H7 (cell line): Measurements from ENCODE around the gene THAP10. TPM values are rescaled to one million over a fixed set of nuclear protein-coding genes. Genes with fewer than 3 reads are reported as not detected.
"Not testable (repeated sequence)": the region's sequence is repeated elsewhere in the genome, so short reads cannot be mapped to it uniquely, and the experiment has no call there.

Experiments
- DNase-seq: peaks from one replicate; pipeline ENCODE4 v3.0.0; 2012
- H3K27me3 ChIP-seq: 2 replicates; pipeline ENCODE4 v1.6.0; 2011; ENCODE audit warnings: mild to moderate bottlenecking, low read length; ENCODE audit not compliant: control insufficient read depth, insufficient read depth
- H3K36me3 ChIP-seq: replicated peaks from 2 replicates; pipeline ENCODE4 v1.5.1; 2011; ENCODE audit warnings: low read length; ENCODE audit not compliant: control insufficient read depth, insufficient read depth
- H3K4me3 ChIP-seq: 2 replicates; pipeline ENCODE4 v1.5.1; 2011; ENCODE audit warnings: low read depth, mild to moderate bottlenecking, control low read depth, low read length, moderate library complexity; ENCODE audit not compliant: insufficient read depth
- total RNA-seq: library from RNA; depleted of rRNA; stranded (reverse); fragments of >200 nt; shearing (Covaris generic); gene quantifications from 2 replicates; pipeline ENCODE4 v1.2.3, GENCODE V29; 2014; rRNA removed

THAP10 gene
- total RNA-seq, result 3.5 and 4.8 TPM in 2 replicates

GRCh38 chr15:70892002-70892911 is at the start of gene THAP10, which contains the start of gene LRRC49:
Gene THAP10, minus strand, starts transcription at chr15:70892433. Its CDS starts 161 bp downstream, at chr15:70892272.
Gene LRRC49, plus strand, starts transcription at chr15:70892826. Its CDS starts 69 bp downstream, at chr15:70892895.
- peak; percentile 78 for DNase-seq
- no peaks in the 10 kb centered on the region for H3K27me3 ChIP-seq
- H3K36me3 ChIP-seq, result no peaks in the 10 kb centered on the region
- peak within 1 kb of the TSS; percentile 92 for H3K4me3 ChIP-seq

GRCh38 chr15:70936326-70936725 is 44.1 kb upstream of the THAP10 start:
- no peak for DNase-seq
- Histone ChIP-seq H3K4me3 (no peak overlapping the region), H3K27me3 (no peaks in the 10 kb centered on the region), H3K36me3 (no peaks in the 10 kb centered on the region)

- no peaks in the 10 kb centered on the region for H3K36me3 ChIP-seq
- no peak for DNase-seq
- no peak overlapping the region for H3K4me3 ChIP-seq
- no peaks in the 10 kb centered on the region for H3K27me3 ChIP-seq
These were observed 43.4 kb upstream of the THAP10 start for GRCh38 chr15:70935631-70936030.

- H3K4me3 ChIP-seq, result no peak overlapping the region
- DNase-seq, result no peak
- no peaks in the 10 kb centered on the region for H3K27me3 ChIP-seq
- H3K36me3 ChIP-seq, result no peaks in the 10 kb centered on the region
These were observed 41.2 kb upstream of the THAP10 start for GRCh38 chr15:70933411-70933810.

GRCh38 chr15:70932397-70932796 is 40.2 kb upstream of the THAP10 start:
- Histone ChIP-seq H3K4me3 (no peak overlapping the region), H3K36me3 (no peaks in the 10 kb centered on the region)
- no peak for DNase-seq

GRCh38 chr15:70931821-70932220 is 39.6 kb upstream of the THAP10 start:
- DNase-seq, result no peak
- Histone ChIP-seq H3K36me3 (no peaks in the 10 kb centered on the region), H3K27me3 (no peaks in the 10 kb centered on the region), H3K4me3 (no peak overlapping the region)

More at GRCh38 chr15:70932397-70932796, 40.2 kb upstream of the THAP10 start:
- no peaks in the 10 kb centered on the region for H3K27me3 ChIP-seq

GRCh38 chr15:70926914-70927313 is 34.7 kb upstream of the THAP10 start:
- DNase-seq, H3K4me3 ChIP-seq, H3K36me3 ChIP-seq, H3K27me3 ChIP-seq: not testable (repeated sequence)

- no peak overlapping the region for H3K4me3 ChIP-seq
- DNase-seq, result no peak
- H3K27me3 ChIP-seq, result no peaks in the 10 kb centered on the region
- H3K36me3 ChIP-seq, result no peaks in the 10 kb centered on the region
These were observed 31.3 kb upstream of the THAP10 start for GRCh38 chr15:70923311-70924080.

GRCh38 chr15:70922119-70922518 is 29.9 kb upstream of the THAP10 start:
- no peak for DNase-seq
- Histone ChIP-seq H3K4me3 (no peak overlapping the region), H3K36me3 (no peaks in the 10 kb centered on the region)

GRCh38 chr15:70920981-70921696 is 28.9 kb upstream of the THAP10 start:
- H3K4me3 ChIP-seq, result no peak overlapping the region
- DNase-seq, result no peak
- H3K36me3 ChIP-seq, result no peaks in the 10 kb centered on the region
- H3K27me3 ChIP-seq, result no peaks in the 10 kb centered on the region

More at GRCh38 chr15:70922119-70922518, 29.9 kb upstream of the THAP10 start:
- no peaks in the 10 kb centered on the region for H3K27me3 ChIP-seq

GRCh38 chr15:70917955-70918354 is 25.7 kb upstream of the THAP10 start:
- no peaks in the 10 kb centered on the region for H3K27me3 ChIP-seq
- no peak overlapping the region for H3K4me3 ChIP-seq
- no peak for DNase-seq
- no peaks in the 10 kb centered on the region for H3K36me3 ChIP-seq

GRCh38 chr15:70916531-70916930 is 24.3 kb upstream of the THAP10 start:
- Histone ChIP-seq H3K36me3 (no peaks in the 10 kb centered on the region), H3K27me3 (no peaks in the 10 kb centered on the region), H3K4me3 (no peak overlapping the region)
- DNase-seq, result no peak

- Histone ChIP-seq H3K27me3 (no peaks in the 10 kb centered on the region), H3K36me3 (no peaks in the 10 kb centered on the region), H3K4me3 (no peak overlapping the region)
- DNase-seq, result no peak
These were observed 20.0 kb upstream of the THAP10 start for GRCh38 chr15:70912187-70912586.

GRCh38 chr15:70910958-70911357 is 18.7 kb upstream of the THAP10 start:
- H3K27me3 ChIP-seq, result no peaks in the 10 kb centered on the region
- no peaks in the 10 kb centered on the region for H3K36me3 ChIP-seq
- H3K4me3 ChIP-seq, result no peak overlapping the region
- DNase-seq, result no peak
